DND-41 (cell line): ENCODE measurements around the gene FSIP1.

Experiments
- ATAC-seq: fragments of 200-7000 bp; cut with Tn5 transposase; 3 replicates; pipeline ENCODE4 v1.9.1; 2021; ENCODE audit warnings: low read depth; ENCODE audit not compliant: insufficient read depth
- DNase-seq: peaks from one replicate; pipeline ENCODE4 v3.0.0-alpha.2; 2020
- H2AFZ ChIP-seq: 2 replicates; pipeline ENCODE4 v1.6.0; 2012; ENCODE audit warnings: low read depth, low read length
- H3K27ac ChIP-seq: 2 replicates; pipeline ENCODE4 v1.5.1; 2012; ENCODE audit warnings: low read length, inconsistent platforms
- H3K27me3 ChIP-seq: fragments of 200-600 bp; sonication (generic); 2 replicates; pipeline ENCODE4 v1.6.0; 2012; ENCODE audit warnings: low read length, mild to moderate bottlenecking, inconsistent platforms; ENCODE audit not compliant: insufficient read depth, poor library complexity
- H3K36me3 ChIP-seq: 2 replicates; pipeline ENCODE4 v1.5.1; 2012; ENCODE audit warnings: low read length, inconsistent platforms; ENCODE audit not compliant: insufficient read depth
- H3K4me1 ChIP-seq: 2 replicates; pipeline ENCODE4 v1.5.1; 2012; ENCODE audit warnings: mild to moderate bottlenecking, low read length; ENCODE audit not compliant: insufficient read depth
- H3K4me2 ChIP-seq: 2 replicates; pipeline ENCODE4 v1.6.0; 2012; ENCODE audit warnings: mild to moderate bottlenecking, moderate library complexity, low read length, inconsistent platforms; ENCODE audit not compliant: insufficient read depth
- H3K4me3 ChIP-seq, 2 experiments: fragments of 200-600 bp in 1 of 2; shearing (Covaris generic) in 1 of 2; 2 replicates each; pipeline ENCODE4 v1.5.1; 2012 to 2016; ENCODE audit warnings: inconsistent platforms in 2 of 2, low read length in 2 of 2, mild to moderate bottlenecking in 2 of 2, low read depth in 1 of 2, moderate library complexity in 1 of 2
- H3K79me2 ChIP-seq: 2 replicates; pipeline ENCODE4 v1.6.0; 2012; ENCODE audit warnings: low read length, inconsistent platforms; ENCODE audit not compliant: insufficient read depth
- H3K9ac ChIP-seq: 2 replicates; pipeline ENCODE4 v1.6.0; 2012; ENCODE audit warnings: low read depth, mild to moderate bottlenecking, inconsistent platforms, low read length, moderate library complexity
- H3K9me3 ChIP-seq: 2 replicates; pipeline ENCODE4 v1.5.1; 2012; ENCODE audit warnings: low read length, moderate library complexity, mild to moderate bottlenecking, inconsistent platforms; ENCODE audit not compliant: insufficient read depth, severe bottlenecking
- H4K20me1 ChIP-seq: 2 replicates; pipeline ENCODE4 v1.6.0; 2012; ENCODE audit warnings: low read length; ENCODE audit not compliant: insufficient read depth
- EZH2 ChIP-seq: IDR thresholded peaks from 3 replicates; pipeline ENCODE4 v1.6.1; 2012; ENCODE audit warnings: borderline replicate concordance, low read depth, mild to moderate bottlenecking, moderate library complexity, low read length, inconsistent platforms; ENCODE audit not compliant: severe bottlenecking
- TF ChIP-seq, protein P1 (sequence below): IDR thresholded peaks from 2 replicates; pipeline ENCODE4 v1.5.1; 2012; ENCODE audit warnings: borderline replicate concordance, low read length, moderate library complexity, mild to moderate bottlenecking; ENCODE audit not compliant: poor library complexity, severe bottlenecking; ENCODE audit errors: extremely low read depth

The FSIP1 gene

GRCh38 chr15:39709941-39710340, 72.7 kb downstream of the FSIP1 start:
- Histone ChIP-seq H3K27me3 (peaks cover 4% of the 10 kb centered on the region), H3K36me3 (no peaks in the 10 kb centered on the region), H3K9ac (no peak overlapping the region), H3K4me1 (no peaks in the 10 kb centered on the region), H4K20me1 (no peaks in the 10 kb centered on the region), H3K27ac (no peak overlapping the region), H2AFZ (no peak overlapping the region), H3K79me2 (no peaks in the 10 kb centered on the region), H3K4me2 (no peak overlapping the region), H3K9me3 (no peaks in the 10 kb centered on the region), H3K4me3 (no peak overlapping the region)
- no peak for DNase-seq
- no peak for ATAC-seq
- TF ChIP-seq EZH2, result no peak
- TF ChIP-seq, protein P1, sequence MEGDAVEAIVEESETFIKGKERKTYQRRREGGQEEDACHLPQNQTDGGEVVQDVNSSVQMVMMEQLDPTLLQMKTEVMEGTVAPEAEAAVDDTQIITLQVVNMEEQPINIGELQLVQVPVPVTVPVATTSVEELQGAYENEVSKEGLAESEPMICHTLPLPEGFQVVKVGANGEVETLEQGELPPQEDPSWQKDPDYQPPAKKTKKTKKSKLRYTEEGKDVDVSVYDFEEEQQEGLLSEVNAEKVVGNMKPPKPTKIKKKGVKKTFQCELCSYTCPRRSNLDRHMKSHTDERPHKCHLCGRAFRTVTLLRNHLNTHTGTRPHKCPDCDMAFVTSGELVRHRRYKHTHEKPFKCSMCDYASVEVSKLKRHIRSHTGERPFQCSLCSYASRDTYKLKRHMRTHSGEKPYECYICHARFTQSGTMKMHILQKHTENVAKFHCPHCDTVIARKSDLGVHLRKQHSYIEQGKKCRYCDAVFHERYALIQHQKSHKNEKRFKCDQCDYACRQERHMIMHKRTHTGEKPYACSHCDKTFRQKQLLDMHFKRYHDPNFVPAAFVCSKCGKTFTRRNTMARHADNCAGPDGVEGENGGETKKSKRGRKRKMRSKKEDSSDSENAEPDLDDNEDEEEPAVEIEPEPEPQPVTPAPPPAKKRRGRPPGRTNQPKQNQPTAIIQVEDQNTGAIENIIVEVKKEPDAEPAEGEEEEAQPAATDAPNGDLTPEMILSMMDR, result no peak

GRCh38 chr15:39706206-39706605, 76.4 kb downstream of the FSIP1 start:
- Histone ChIP-seq H3K36me3 (no peaks in the 10 kb centered on the region), H3K79me2 (no peaks in the 10 kb centered on the region), H3K27ac (no peak overlapping the region), H3K4me1 (no peaks in the 10 kb centered on the region), H3K27me3 (peaks cover 4% of the 10 kb centered on the region), H3K9me3 (no peaks in the 10 kb centered on the region), H2AFZ (no peak overlapping the region), H3K4me3 (no peak overlapping the region), H3K9ac (no peak overlapping the region), H4K20me1 (no peaks in the 10 kb centered on the region), H3K4me2 (no peak overlapping the region)
- TF ChIP-seq, protein P1, result no peak
- TF ChIP-seq EZH2, result no peak
- no peak for ATAC-seq
- DNase-seq, result no peak

DNA sequence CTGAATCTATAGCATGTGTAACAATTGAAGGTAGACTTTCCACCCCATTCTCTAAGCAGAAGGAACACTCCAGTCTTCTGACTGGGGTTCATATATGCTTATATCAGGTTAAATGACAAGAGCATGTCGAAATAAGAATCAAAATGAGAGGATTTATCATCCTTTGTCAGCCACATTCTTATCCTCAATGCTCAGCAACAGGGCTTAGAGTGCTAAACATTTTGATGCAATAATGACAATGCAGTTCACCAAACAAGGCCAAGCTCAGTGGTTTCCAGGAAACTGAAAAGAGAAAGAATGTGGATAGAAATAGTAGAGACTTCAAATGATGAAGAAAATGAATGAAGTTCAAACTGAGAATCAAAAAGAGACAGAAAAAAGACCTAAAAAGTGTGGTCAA, 78.0 kb downstream of the FSIP1 start:
- Histone ChIP-seq H3K9ac (no peak overlapping the region), H3K27me3 (peaks cover 4% of the 10 kb centered on the region), H3K4me1 (no peaks in the 10 kb centered on the region), H3K36me3 (no peaks in the 10 kb centered on the region), H3K9me3 (no peaks in the 10 kb centered on the region), H3K4me3 (no peak overlapping the region), H3K4me2 (no peak overlapping the region), H3K79me2 (no peaks in the 10 kb centered on the region), H3K27ac (no peak overlapping the region), H2AFZ (no peak overlapping the region), H4K20me1 (no peaks in the 10 kb centered on the region)
- ATAC-seq (no peak), DNase-seq (no peak)
- no peak for TF ChIP-seq EZH2
- TF ChIP-seq, protein P1, result no peak

DNA sequence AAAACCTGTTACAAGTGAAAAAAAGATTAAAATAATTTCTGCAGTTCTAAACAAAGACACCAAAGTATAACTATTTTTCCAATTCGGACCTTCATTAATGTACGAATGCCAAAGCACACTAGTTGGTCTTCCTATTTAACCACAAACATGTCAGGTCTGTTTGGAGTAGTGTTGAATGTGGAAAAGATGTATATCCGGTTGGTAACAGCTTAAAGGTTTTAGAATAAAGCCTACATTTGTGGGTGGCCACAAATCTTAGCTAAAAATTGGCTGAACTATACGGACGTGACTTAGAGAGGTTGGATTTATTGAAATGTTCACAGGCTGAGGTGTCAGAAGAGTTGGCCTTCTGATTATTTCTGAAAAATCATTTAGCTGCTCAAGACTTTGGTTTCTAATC, 78.4 kb downstream of the FSIP1 start:
- ATAC-seq, result no peak
- H3K27me3 ChIP-seq, result peaks cover 4% of the 10 kb centered on the region
- no peak overlapping the region for H3K4me3 ChIP-seq
- H3K9me3 ChIP-seq, result no peaks in the 10 kb centered on the region
- no peak for DNase-seq
- H3K4me1 ChIP-seq, result no peaks in the 10 kb centered on the region
- no peaks in the 10 kb centered on the region for H3K36me3 ChIP-seq
- H3K4me2 ChIP-seq, result no peak overlapping the region
- no peaks in the 10 kb centered on the region for H4K20me1 ChIP-seq
- H3K27ac ChIP-seq, result no peak overlapping the region
- H3K79me2 ChIP-seq, result no peaks in the 10 kb centered on the region
- H2AFZ ChIP-seq, result no peak overlapping the region
- no peak overlapping the region for H3K9ac ChIP-seq
- TF ChIP-seq, protein P1, result no peak
- no peak for TF ChIP-seq EZH2
